Calu3 (cell line): ENCODE measurements around the gene CHIC1. TPM values are rescaled to one million over a fixed set of nuclear protein-coding genes. Genes with fewer than 3 reads are reported as not detected.
"Not testable (repeated sequence)": the region's sequence is repeated elsewhere in the genome, so short reads cannot be mapped to it uniquely, and the experiment has no call there.

Source experiments
- Bru-seq: library from RNA; stranded (reverse); fragments of 400-500 nt; gene quantifications from one replicate; lab custom pipeline; 2021; lab: Mats Ljungman, UMichigan
- BruChase-seq, 2 experiments: library from RNA; stranded (reverse); fragments of 400-500 nt; gene quantifications; one replicate each; lab custom pipeline; 2021; lab: Mats Ljungman, UMichigan
- BruUV-seq: library from RNA; stranded (reverse); fragments of 400-500 nt; replicated peaks from 2 replicates; lab custom pipeline; 2021; lab: Mats Ljungman, UMichigan
- CTCF ChIA-PET: fragments of 300-600 bp; sonication (Branson Sonifier 250); formaldehyde crosslinking; loops from one replicate; lab custom pipeline; 2022; ENCODE audit warnings: antibody characterized with exemption; lab: Charles Lee
- DNase-seq: peaks from one replicate; pipeline ENCODE4 v3.0.0; 2022
- H3K27ac Mint-ChIP-seq: one replicate; pipeline ENCODE4 v1.8.0; 2022; ENCODE audit warnings: mixed read lengths; ENCODE audit not compliant: unreplicated experiment
- H3K27me3 Mint-ChIP-seq: one replicate; pipeline ENCODE4 v1.8.0; 2022; ENCODE audit warnings: mixed read lengths; ENCODE audit not compliant: unreplicated experiment
- H3K36me3 Mint-ChIP-seq: one replicate; pipeline ENCODE4 v1.8.0; 2022; ENCODE audit warnings: mild to moderate bottlenecking, moderate library complexity, mixed read lengths; ENCODE audit not compliant: insufficient read depth, unreplicated experiment
- H3K4me1 Mint-ChIP-seq: one replicate; pipeline ENCODE4 v1.8.0; 2022; ENCODE audit warnings: mild to moderate bottlenecking, low read depth, mixed read lengths; ENCODE audit not compliant: unreplicated experiment
- H3K4me3 Mint-ChIP-seq: one replicate; pipeline ENCODE4 v1.8.0; 2022; ENCODE audit warnings: mild to moderate bottlenecking, low read depth, moderate library complexity, mixed read lengths; ENCODE audit not compliant: unreplicated experiment
- H3K9me3 Mint-ChIP-seq: one replicate; pipeline ENCODE4 v1.8.0; 2022; ENCODE audit warnings: low read depth, mixed read lengths; ENCODE audit not compliant: unreplicated experiment
- intact Hi-C: fragments of 100-400 bp; cut with micrococcal nuclease; formaldehyde crosslinking; loops from one replicate; pipeline ENCODE4 v1.10.0; 2022; ENCODE audit not compliant: unreplicated experiment
- long read RNA-seq: library from polyadenylated mRNA; stranded (forward); transcript quantifications from one replicate; pipeline ENCODE4 v2.0.0, GENCODE V29; 2022
- total RNA-seq: library from RNA; stranded (reverse); gene quantifications from 2 replicates; pipeline ENCODE4 v1.2.3, GENCODE V29; 2022
- TF ChIP-seq, protein P1 (sequence below): fragments of 200-600 bp; IDR thresholded peaks from one replicate; pipeline ENCODE4 v1.8.0; 2022; ENCODE audit warnings: antibody characterized with exemption; ENCODE audit not compliant: unreplicated experiment

CHIC1 gene
- total RNA-seq (7.8 and 8.5 TPM in 2 replicates), Bru-seq, nascent RNA (percentile 63 among the genes with signal in this experiment), BruChase-seq, experiment 1, labeled RNA remaining after a 6-hour chase (percentile 57 among the genes with signal in this experiment), BruChase-seq, experiment 2, labeled RNA remaining after a 2-hour chase (percentile 62 among the genes with signal in this experiment)
- long read RNA-seq, partial matches to known transcripts = 0 of 1 reads
- long read RNA-seq, other reads (novel, unspliced or antisense) = 1 of 1 reads

DNA sequence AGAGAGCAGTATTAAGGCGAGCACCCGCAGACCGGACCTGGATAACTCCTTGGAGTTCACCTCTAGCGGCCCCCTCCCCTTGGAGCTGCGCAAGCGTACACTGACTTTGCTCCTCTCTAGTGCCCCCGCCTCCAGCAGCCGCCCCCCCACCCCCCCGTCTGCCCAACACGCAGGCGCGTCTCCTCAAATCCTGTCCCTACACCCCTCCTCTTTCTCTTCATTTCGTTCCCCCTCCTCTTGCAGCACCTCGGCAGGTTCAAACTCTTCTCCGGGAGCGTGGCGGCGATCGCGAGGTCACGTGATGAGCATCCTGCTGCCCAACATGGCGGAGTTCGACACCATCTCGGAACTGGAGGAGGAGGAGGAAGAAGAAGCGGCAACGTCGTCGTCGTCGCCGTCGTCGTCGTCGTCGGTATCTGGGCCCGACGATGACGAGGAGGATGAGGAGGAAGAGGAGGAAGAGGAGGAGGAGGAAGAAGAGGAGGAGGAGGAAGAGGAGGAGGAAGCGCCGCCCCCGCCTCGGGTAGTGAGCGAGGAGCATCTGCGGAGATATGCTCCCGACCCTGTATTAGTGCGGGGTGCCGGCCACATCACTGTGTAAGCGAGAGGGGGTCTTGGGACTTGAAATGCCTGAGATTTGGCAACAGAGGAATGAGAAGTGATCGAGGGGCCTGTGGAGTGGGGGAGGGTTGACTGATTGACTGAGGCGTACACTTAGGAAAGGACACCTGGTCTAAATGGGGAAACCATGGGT, at the start of gene CHIC1:
CHIC1 (plus strand) TSS at position 214 of the 754 bp plus-strand sequence; CDS start at position 302, 88 bp downstream.
- intact Hi-C loops = no loop called here
- peak within 1 kb of the TSS; percentile 71 for H3K4me3 Mint-ChIP-seq
- peak; percentile 43 for DNase-seq

DNA sequence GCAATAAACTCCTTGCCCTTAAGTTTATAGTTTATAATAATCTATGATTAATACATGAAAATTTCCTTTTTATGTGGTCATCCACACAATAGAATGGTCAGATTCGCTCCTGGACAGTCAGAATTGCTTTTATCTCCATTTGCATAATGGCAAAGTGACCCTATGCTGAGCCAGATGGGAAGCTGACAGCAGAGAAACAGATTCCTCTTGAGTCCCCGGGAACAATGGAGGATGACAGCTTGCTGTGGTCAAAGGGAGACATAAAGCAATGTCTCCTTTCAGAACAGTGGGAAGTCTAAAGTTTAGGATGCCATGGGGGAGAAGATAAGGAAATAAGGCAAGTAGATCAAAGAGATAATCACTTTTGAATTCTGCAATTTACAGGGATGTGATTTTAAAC, 40.2 kb upstream of the CHIC1 start:
- DNase-seq, H3K27me3 Mint-ChIP-seq, H3K4me3 Mint-ChIP-seq, H3K9me3 Mint-ChIP-seq, H3K4me1 Mint-ChIP-seq, CTCF ChIA-PET, H3K27ac Mint-ChIP-seq, H3K36me3 Mint-ChIP-seq, intact Hi-C loops, BruUV-seq: not testable (repeated sequence)

More for the DNA sequence above, at the start of gene CHIC1:
- no TSS peak for BruUV-seq
- no peaks in the 10 kb centered on the region for H3K9me3 Mint-ChIP-seq
- peaks cover 8% of the 10 kb centered on the region for H3K4me1 Mint-ChIP-seq
- CTCF ChIA-PET = no interaction called here
- TF ChIP-seq, protein P1, sequence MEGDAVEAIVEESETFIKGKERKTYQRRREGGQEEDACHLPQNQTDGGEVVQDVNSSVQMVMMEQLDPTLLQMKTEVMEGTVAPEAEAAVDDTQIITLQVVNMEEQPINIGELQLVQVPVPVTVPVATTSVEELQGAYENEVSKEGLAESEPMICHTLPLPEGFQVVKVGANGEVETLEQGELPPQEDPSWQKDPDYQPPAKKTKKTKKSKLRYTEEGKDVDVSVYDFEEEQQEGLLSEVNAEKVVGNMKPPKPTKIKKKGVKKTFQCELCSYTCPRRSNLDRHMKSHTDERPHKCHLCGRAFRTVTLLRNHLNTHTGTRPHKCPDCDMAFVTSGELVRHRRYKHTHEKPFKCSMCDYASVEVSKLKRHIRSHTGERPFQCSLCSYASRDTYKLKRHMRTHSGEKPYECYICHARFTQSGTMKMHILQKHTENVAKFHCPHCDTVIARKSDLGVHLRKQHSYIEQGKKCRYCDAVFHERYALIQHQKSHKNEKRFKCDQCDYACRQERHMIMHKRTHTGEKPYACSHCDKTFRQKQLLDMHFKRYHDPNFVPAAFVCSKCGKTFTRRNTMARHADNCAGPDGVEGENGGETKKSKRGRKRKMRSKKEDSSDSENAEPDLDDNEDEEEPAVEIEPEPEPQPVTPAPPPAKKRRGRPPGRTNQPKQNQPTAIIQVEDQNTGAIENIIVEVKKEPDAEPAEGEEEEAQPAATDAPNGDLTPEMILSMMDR = no peak
- peaks cover 15% of the 10 kb centered on the region for H3K36me3 Mint-ChIP-seq
- H3K27ac Mint-ChIP-seq = peak within 1 kb of the TSS; percentile 47
- no peaks in the 10 kb centered on the region for H3K27me3 Mint-ChIP-seq

DNA sequence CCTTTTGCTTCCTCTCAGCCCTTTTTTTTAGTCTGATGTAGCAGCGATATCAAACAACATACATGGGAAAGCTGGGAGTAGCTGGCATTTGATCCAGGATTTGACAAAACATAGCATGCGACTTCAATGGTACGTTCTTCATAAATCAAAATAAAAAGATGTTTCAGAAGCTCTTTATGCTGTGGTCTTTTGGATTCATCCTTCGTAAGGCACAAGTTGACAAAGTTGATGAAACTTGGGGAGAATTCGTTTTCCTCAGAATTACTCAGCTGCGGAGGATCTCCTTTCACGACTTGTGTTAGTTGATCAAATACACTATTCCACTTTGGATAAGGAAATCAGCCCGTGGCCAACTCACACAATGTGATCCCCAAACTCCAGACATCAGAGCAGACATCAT, 38.1 kb upstream of the CHIC1 start:
- intact Hi-C loops = no loop called here
- Mint-ChIP-seq H3K4me1 (no peaks in the 10 kb centered on the region), H3K36me3 (no peaks in the 10 kb centered on the region), H3K27ac (no peak overlapping the region), H3K9me3 (no peaks in the 10 kb centered on the region), H3K4me3 (no peak overlapping the region), H3K27me3 (no peaks in the 10 kb centered on the region)
- no TSS peak for BruUV-seq
- DNase-seq = no peak
- CTCF ChIA-PET = no interaction called here
- TF ChIP-seq, protein P1 = no peak

- BruUV-seq = no TSS peak
- Mint-ChIP-seq H3K36me3 (no peaks in the 10 kb centered on the region), H3K27ac (no peak overlapping the region), H3K4me1 (no peaks in the 10 kb centered on the region), H3K4me3 (no peak overlapping the region), H3K27me3 (no peaks in the 10 kb centered on the region), H3K9me3 (peaks cover 7% of the 10 kb centered on the region)
- intact Hi-C loops = no loop called here
- DNase-seq = no peak
- TF ChIP-seq, protein P1 = no peak
- CTCF ChIA-PET = no interaction called here
Measured at GRCh38 chrX:73525928-73526690, 36.9 kb upstream of the CHIC1 start.

DNA sequence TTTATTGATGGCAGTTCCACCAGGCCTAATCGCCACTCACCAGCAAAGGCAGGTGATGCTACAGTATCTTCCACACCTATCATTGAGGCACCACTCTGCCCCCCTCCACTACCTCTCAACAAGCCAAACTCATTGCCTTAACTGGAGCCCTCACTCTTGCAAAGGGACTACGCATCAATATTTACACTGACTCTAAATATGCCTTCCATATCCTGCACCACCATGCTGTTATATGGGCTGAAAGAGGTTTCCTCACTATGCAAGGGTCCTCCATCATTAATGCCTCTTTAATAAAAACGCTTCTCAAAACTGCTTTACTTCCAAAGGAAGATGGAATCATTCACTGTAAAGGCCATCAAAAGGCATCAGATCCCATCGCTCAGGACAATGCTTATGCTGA, 31.3 kb upstream of the CHIC1 start:
- peaks cover 22% of the 10 kb centered on the region for H3K9me3 Mint-ChIP-seq
- H3K27me3 Mint-ChIP-seq, BruUV-seq, H3K27ac Mint-ChIP-seq, H3K36me3 Mint-ChIP-seq, intact Hi-C loops, CTCF ChIA-PET, H3K4me3 Mint-ChIP-seq, H3K4me1 Mint-ChIP-seq, DNase-seq: not testable (repeated sequence)
